ENCODE measurements around the gene RILP. TPM values are rescaled to one million over a fixed set of nuclear protein-coding genes. Genes with fewer than 3 reads are reported as not detected.

Gene RILP
- polyA plus RNA-seq, 1 donor: 9.0 TPM

- Histone ChIP-seq H3K4me3 (ENCODE audit: low read length) (no peak overlapping the region), H3K9me3 (ENCODE audit: control insufficient read depth, low read depth, low read length) (peaks cover 12% of the 10 kb centered on the region), H3K4me1 (ENCODE audit: control insufficient read depth, insufficient read depth, low read length) (peaks cover 26% of the 10 kb centered on the region), H3K27ac (ENCODE audit: low read length) (peak overlapping the region; percentile 27), H3K36me3 (ENCODE audit: control insufficient read depth, insufficient read depth, low read length) (peaks cover 5% of the 10 kb centered on the region), H3K27me3 (ENCODE audit: control insufficient read depth, insufficient read depth, low read length) (no peaks in the 10 kb centered on the region)
- DNase-seq: no peak
- WGBS (ENCODE audit: insufficient coverage, low lambda C conversion rate): no CpG with 5 or more reads among the region's 8 CpGs
These were observed 51.1 kb downstream of the RILP start for GRCh38 chr17:1598399-1599095.

- no peak overlapping the region for H3K4me3 ChIP-seq (ENCODE audit: low read length)
- H3K27me3 ChIP-seq (ENCODE audit: control insufficient read depth, insufficient read depth, low read length): no peaks in the 10 kb centered on the region
- peak overlapping the region; percentile 27 for H3K27ac ChIP-seq (ENCODE audit: low read length)
- H3K36me3 ChIP-seq (ENCODE audit: control insufficient read depth, insufficient read depth, low read length): peaks cover 5% of the 10 kb centered on the region
- no CpG with 5 or more reads among the region's 14 CpGs for WGBS (ENCODE audit: insufficient coverage, low lambda C conversion rate)
- DNase-seq: peak; percentile 42 to 68
- peaks cover 30% of the 10 kb centered on the region for H3K4me1 ChIP-seq (ENCODE audit: control insufficient read depth, insufficient read depth, low read length)
- H3K9me3 ChIP-seq (ENCODE audit: control insufficient read depth, low read depth, low read length): peaks cover 12% of the 10 kb centered on the region
These were observed 51.8 kb downstream of the RILP start for GRCh38 chr17:1597861-1598342.

Other genes starting within 250 kb of the RILP start
- 615 TPM for gene YWHAE, start 249.6 kb downstream of the RILP start, polyA plus RNA-seq
- 42.2 TPM for gene CRK, start 193.6 kb downstream of the RILP start, polyA plus RNA-seq
- gene MYO1C, start 157.2 kb downstream of the RILP start, polyA plus RNA-seq: 56.1 TPM
- 18.3 TPM for gene INPP5K, start 133.3 kb downstream of the RILP start, polyA plus RNA-seq
- 98.5 TPM for gene PITPNA, start 87.1 kb downstream of the RILP start, polyA plus RNA-seq
- gene SLC43A2, start 21.0 kb downstream of the RILP start, polyA plus RNA-seq: 80.3 TPM
- 6.5 TPM for gene SCARF1, start 4.1 kb downstream of the RILP start, polyA plus RNA-seq
- gene PRPF8, start 35.0 kb upstream of the RILP start, polyA plus RNA-seq: 177 TPM
- 2.8 TPM for gene TLCD2, start 60.5 kb upstream of the RILP start, polyA plus RNA-seq
- 19.3 TPM for gene WDR81, start 74.8 kb upstream of the RILP start, polyA plus RNA-seq
- gene SERPINF2, start 93.0 kb upstream of the RILP start, polyA plus RNA-seq: 14.3 TPM
- 34.2 TPM for gene SERPINF1, start 112.2 kb upstream of the RILP start, polyA plus RNA-seq
- gene SMYD4, start 180.0 kb upstream of the RILP start, polyA plus RNA-seq: 15.4 TPM
- 64.4 TPM for gene RPA1, start 180.1 kb upstream of the RILP start, polyA plus RNA-seq

Measured in large intestine (tissue), 3 donors.